GM11168 (cell line): ENCODE data around the gene SMARCB1.
"Not testable (repeated sequence)": the region's sequence is repeated elsewhere in the genome, so short reads cannot be mapped to it uniquely, and the experiment has no call there.

Source experiments
- in situ Hi-C: fragments of 300-500 bp; cut with MboI; formaldehyde crosslinking; loops from one replicate; pipeline ENCODE4 v1.12.0; 2022; ENCODE audit warnings: low sequenced_read_pairs; ENCODE audit not compliant: unreplicated experiment

The SMARCB1 gene

DNA sequence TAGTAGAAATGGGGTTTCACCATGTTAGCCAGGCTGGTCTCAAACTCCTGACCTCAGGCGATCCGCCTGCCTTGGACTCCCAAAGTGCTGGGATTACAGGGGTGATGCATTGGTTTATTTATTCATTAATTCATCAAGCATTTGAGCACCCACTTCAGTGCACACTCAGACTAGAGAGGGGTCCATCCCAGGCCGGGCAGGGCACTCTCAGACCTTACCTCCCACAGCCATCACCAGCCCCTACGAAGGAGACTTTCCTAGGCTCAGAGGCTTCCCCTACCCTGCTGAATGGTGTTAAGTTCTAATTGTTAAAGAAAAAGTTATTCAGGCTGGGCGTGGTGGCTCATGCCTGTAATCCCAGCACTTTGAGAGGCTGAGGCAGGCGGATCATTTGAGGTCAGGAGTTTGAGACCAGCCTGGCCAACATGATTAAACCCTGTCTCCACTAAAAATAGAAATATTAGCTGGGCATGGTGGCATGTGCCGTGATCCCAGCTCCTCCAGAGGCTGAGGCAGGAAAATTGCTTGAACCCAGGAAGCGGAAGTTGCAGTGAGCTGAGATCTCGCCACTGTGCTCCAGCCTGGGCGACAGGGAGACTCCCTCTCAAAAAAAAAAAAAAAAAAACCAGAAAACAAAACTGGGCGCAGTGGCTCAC, 77.9 kb downstream of the SMARCB1 start:
- in situ Hi-C loops: not testable (repeated sequence)

DNA sequence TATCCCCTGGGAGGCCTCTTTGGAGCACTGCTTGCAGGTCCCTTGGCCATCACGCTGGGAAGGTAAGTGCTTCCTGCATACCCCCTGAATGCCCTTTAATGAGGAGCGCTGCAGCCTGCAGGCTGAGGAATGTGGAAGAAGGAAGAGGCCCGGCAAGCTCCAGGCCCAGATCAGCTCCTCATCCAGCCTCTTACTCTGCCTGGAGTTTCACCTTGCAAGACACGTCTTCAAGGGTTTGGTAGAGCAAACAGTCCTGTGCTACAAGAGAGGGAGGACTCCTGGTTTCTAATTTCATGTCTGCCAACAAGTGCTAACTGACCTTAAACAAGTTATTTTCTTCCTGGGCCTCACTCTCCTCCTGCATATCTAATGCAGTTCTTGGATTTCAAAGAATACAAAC, 81.8 kb downstream of the SMARCB1 start:
- in situ Hi-C loops: no loop called here

DNA sequence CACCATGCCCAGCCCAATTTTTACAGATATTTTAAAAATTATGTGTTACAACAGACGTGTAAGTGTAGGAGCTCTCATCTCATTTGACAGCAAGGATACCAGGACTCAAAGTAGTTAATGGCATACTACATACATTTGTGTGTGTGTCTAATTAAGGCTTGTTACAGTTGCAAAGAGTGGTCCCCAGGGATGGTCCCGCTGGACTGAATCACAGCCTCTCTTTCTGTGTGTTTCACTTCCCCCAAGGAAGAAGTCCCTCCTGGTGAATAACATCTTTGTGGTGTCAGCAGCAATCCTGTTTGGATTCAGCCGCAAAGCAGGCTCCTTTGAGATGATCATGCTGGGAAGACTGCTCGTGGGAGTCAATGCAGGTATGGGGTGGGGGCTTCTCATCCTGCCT, 88.1 kb downstream of the SMARCB1 start:
- in situ Hi-C loops: no loop called here

DNA sequence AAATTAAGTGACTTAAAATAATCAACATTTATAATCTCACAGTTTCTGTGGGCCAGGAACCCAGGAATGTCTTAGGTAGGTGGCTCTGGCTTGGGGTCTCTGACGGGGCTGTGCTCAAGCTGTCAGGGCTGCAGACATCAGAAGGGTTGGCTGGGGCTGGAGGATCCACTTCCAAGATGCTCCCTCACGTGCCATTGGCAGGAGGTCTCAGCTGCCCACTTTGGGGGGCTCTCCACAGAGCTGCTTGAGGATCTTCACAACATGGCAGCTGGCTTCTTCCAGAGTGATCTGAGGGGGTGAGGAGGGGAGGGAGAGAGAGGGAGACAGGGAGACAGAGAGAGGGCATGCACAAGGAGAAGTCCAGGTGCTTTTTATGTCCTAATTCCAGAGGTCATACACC, 89.0 kb downstream of the SMARCB1 start:
- in situ Hi-C loops: no loop called here

DNA sequence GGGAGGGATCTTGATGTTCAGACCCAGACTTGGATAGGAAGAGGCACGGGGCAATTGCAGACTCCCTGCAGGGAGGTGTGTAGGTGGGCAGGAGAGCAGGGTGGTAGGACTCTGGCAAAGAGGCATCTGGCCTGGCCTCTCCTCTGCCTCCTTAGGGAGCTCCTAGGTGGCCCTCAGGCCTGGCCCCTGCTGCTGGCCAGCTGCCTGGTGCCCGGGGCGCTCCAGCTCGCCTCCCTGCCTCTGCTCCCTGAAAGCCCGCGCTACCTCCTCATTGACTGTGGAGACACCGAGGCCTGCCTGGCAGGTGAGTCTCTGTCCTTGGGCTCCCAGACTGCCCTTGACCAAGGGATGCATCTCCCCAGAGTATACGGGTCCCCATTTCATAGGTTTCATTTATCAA, 90.8 kb downstream of the SMARCB1 start:
- in situ Hi-C loops: no loop called here

DNA sequence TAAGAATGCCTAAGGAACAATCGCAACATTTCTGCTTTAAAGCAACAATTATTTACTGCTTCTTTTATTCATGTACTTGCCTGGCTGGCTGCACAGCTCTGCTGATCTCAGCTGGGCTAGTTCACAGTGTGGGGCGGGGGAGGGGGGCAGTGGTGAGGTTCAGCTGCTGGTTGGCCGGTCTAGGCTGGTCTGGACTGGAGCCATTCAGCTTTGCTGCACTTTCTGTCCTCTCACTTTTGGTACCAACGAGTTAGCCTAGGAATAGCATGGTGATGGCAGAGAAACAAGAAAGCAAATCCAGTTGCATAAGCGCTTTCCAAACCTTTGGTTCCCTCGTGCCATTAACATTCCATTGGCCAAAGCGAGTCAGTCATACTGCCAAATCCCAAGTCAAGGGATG, 91.5 kb downstream of the SMARCB1 start:
- in situ Hi-C loops: no loop called here

DNA sequence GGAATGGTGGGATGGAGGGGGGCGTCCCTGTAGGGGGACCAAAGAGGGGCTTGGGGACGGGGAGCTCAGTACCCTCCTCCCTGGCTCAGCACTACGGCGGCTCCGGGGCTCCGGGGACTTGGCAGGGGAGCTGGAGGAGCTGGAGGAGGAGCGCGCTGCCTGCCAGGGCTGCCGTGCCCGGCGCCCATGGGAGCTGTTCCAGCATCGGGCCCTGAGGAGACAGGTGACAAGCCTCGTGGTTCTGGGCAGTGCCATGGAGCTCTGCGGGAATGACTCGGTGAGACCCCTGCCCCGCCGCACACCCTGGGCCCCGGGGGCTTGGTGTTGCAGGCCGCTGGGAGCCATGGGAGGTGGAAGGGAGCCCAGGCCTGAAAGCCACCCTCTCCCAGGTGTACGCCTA, 95.6 kb downstream of the SMARCB1 start:
- in situ Hi-C loops: no loop called here

DNA sequence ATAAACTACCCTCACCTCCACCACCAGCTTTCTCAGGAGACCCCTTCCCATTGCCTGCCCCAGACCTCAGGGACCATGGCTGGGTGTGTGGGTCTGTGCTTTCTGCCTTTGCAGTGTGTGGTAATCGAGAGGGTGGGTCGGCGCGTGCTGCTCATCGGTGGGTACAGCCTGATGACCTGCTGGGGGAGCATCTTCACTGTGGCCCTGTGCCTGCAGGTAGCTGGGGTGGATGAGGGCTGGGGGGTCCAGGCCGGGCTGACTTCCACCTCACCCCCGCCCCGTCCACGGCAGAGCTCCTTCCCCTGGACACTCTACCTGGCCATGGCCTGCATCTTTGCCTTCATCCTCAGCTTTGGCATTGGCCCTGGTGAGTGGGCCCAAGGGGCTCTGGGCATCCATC, 96.9 kb downstream of the SMARCB1 start:
- in situ Hi-C loops: no loop called here

DNA sequence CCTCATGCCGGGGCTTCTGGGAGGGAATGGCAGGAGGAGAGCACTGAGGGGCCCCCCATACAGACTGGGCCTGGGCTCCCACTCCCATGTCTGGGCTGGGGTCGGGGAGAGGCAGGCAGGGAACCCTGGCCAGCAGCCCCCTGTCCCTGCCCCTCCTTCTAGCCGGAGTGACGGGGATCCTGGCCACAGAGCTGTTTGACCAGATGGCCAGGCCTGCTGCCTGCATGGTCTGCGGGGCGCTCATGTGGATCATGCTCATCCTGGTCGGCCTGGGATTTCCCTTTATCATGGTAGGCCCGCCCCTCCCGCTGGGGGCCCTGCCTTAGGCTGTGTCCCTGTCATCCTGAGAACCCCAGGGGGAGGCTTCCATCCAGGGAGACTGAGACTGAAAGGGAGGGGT, 97.4 kb downstream of the SMARCB1 start:
- in situ Hi-C loops: no loop called here
